ENCODE results near the gene AGBL3.

DNA sequence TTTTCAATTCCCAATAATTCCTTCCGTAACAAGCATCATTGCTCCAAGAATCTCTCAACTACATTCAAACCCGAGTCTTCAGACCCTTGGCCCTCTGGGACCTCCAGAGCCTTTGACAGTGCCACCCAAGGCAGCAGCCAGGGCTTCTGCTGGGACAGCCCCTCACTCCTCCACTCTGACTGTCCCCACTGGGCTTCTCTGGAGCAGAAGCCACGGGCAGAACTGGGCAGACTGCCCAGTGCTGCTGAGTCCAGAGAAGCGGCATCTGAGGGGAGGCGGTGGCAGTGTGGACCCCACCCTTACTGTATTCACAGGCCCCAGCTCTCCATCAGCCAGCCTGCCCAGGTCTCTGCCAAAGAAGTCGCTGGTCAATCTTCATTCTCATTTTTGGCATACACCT is 175.4 kb downstream of the AGBL3 start:
- TF ChIP-seq, protein P1, sequence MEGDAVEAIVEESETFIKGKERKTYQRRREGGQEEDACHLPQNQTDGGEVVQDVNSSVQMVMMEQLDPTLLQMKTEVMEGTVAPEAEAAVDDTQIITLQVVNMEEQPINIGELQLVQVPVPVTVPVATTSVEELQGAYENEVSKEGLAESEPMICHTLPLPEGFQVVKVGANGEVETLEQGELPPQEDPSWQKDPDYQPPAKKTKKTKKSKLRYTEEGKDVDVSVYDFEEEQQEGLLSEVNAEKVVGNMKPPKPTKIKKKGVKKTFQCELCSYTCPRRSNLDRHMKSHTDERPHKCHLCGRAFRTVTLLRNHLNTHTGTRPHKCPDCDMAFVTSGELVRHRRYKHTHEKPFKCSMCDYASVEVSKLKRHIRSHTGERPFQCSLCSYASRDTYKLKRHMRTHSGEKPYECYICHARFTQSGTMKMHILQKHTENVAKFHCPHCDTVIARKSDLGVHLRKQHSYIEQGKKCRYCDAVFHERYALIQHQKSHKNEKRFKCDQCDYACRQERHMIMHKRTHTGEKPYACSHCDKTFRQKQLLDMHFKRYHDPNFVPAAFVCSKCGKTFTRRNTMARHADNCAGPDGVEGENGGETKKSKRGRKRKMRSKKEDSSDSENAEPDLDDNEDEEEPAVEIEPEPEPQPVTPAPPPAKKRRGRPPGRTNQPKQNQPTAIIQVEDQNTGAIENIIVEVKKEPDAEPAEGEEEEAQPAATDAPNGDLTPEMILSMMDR (IDR thresholded peaks at IDR 0.05), result no peak
- no peak for TF ChIP-seq POLR2A (IDR thresholded peaks at IDR 0.05)
